ENCODE measurements around the gene BRAP.

DNA sequence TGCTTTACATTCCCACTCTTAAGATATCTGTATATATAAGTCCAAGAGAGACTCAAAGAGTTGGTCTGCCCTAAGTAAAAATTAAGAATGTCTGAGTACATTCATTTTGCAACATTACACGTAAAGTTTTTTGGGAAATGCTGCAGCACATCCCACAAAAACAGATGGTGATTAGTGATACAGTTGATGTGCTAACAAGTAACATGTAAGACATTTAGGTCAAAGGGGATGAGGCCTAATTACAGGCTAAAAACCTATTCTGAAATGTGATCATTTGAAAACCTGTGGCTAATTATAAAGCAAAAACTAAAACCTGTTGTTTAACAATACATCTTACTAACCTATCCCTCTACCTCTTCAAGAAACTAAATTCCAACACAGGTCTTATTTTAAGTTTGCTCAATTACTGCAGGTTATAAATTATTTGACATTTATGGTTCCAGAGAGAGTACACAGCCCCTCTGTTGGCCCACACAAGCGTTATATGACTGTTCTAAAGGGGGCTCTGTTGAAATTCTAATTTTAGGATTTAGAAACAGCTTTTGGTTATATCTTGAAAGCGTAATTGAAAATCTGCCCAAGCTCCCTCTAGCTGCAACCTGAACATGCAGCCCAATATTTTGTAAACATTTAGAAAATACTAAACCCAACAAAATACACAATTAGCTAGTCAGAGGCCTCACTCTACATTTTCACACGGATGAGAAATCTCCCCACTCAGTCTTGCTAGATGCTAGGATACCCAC, 42.9 kb downstream of the BRAP start:
- TF ChIP-seq CTCF (IDR thresholded peaks at IDR 0.05 in 4 of 5, conservative IDR thresholded peaks at IDR 0.05 in 1 of 5): no peak
- TF ChIP-seq POLR2A (IDR thresholded peaks at IDR 0.05): no peak

Data from gastrocnemius medialis (tissue), 4 donors.